H1 (cell line): ENCODE results near the gene CCDC77. TPM values are rescaled to one million over a fixed set of nuclear protein-coding genes. Genes with fewer than 3 reads are reported as not detected.

Experiments used
- CTCF ChIA-PET: fragments of 300-600 bp; sonication (Branson Sonifier 250); formaldehyde crosslinking; loops from one replicate; lab custom pipeline; 2021; ENCODE audit not compliant: partially characterized antibody; lab: Charles Lee
- POLR2A ChIA-PET: fragments of 300-600 bp; sonication (Branson Sonifier 250); formaldehyde crosslinking; loops from one replicate; lab custom pipeline; 2021; ENCODE audit warnings: inconsistent platforms; ENCODE audit not compliant: partially characterized antibody; lab: Charles Lee
- DNase-seq, 2 experiments: peaks; one replicate each; pipeline versions ENCODE4 v3.0.0 to v3.0.0-alpha.2; 2010 to 2022; ENCODE audit warnings: low spot score in 2 of 2, low read depth in 1 of 2, mixed read lengths in 1 of 2
- FAIRE-seq: peaks from 2 replicates; lab custom pipeline; 2011; peaks lifted over from hg19 to GRCh38; lab: Jason Lieb, UNC
- H2AFZ ChIP-seq: 2 replicates; pipeline ENCODE4 v1.8.1; 2012; ENCODE audit warnings: low read length, inconsistent platforms
- H2AK5ac ChIP-seq: 2 replicates; pipeline ENCODE4 v1.6.1; 2013; ENCODE audit warnings: low read depth, low read length
- H2BK120ac ChIP-seq: replicated peaks from 2 replicates; pipeline ENCODE3; 2013; ENCODE audit warnings: low read depth, low read length, inconsistent platforms
- H2BK12ac ChIP-seq: 2 replicates; pipeline ENCODE4 v1.6.1; 2013; ENCODE audit warnings: low read depth, low read length
- H2BK15ac ChIP-seq: 2 replicates; pipeline ENCODE4 v1.6.1; 2013; ENCODE audit warnings: low read length
- H2BK20ac ChIP-seq: 2 replicates; pipeline ENCODE4 v1.6.1; 2013; ENCODE audit warnings: low read length
- H2BK5ac ChIP-seq: 2 replicates; pipeline ENCODE4 v1.6.1; 2013; ENCODE audit warnings: low read depth, low read length
- H3K14ac ChIP-seq: 2 replicates; pipeline ENCODE4 v1.6.1; 2013; ENCODE audit warnings: inconsistent platforms; ENCODE audit not compliant: insufficient read length
- H3K18ac ChIP-seq: 2 replicates; pipeline ENCODE4 v1.6.1; 2013; ENCODE audit warnings: low read length; ENCODE audit errors: extremely low read depth
- H3K23ac ChIP-seq: 2 replicates; pipeline ENCODE4 v1.6.1; 2013; ENCODE audit warnings: inconsistent platforms; ENCODE audit not compliant: insufficient read length
- H3K23me2 ChIP-seq: 2 replicates; pipeline ENCODE4 v1.6.1; 2013; ENCODE audit warnings: low read depth, low read length
- H3K27ac ChIP-seq: 2 replicates; pipeline ENCODE4 v1.6.1; 2011; ENCODE audit warnings: low read depth, low read length, inconsistent platforms
- H3K27me3 ChIP-seq, 4 experiments: replicated peaks in 1 of 4; 1 replicate in 1 of 4; 2 replicates in 3 of 4; pipeline versions ENCODE4 v1.6.1 to v1.8.1; 2011 to 2013; ENCODE audit warnings: low read length in 3 of 4, mild to moderate bottlenecking in 3 of 4, inconsistent platforms in 2 of 4, mixed read lengths in 2 of 4, moderate library complexity in 1 of 4; ENCODE audit not compliant: control insufficient read depth in 3 of 4, insufficient read depth in 3 of 4; ENCODE audit errors: extremely low read depth in 1 of 4
- H3K36me3 ChIP-seq, 4 experiments: 2 replicates each; pipeline versions ENCODE4 v1.6.1 to v1.8.1; 2011 to 2013; ENCODE audit warnings: mild to moderate bottlenecking in 4 of 4, low read length in 3 of 4, moderate library complexity in 2 of 4, control low read depth in 1 of 4, inconsistent platforms in 1 of 4; ENCODE audit not compliant: insufficient read depth in 4 of 4, control insufficient read depth in 2 of 4
- H3K4ac ChIP-seq: replicated peaks from 2 replicates; pipeline ENCODE3; 2013; ENCODE audit warnings: low read length, low read depth, mixed read lengths, inconsistent platforms; ENCODE audit not compliant: insufficient read length
- H3K4me1 ChIP-seq, 4 experiments: replicated peaks in 1 of 4; 1 replicate in 1 of 4; 2 replicates in 3 of 4; pipeline versions ENCODE4 v1.6.1 to v1.8.1; 2011 to 2013; ENCODE audit warnings: low read length in 3 of 4, inconsistent platforms in 2 of 4, mixed read lengths in 1 of 4; ENCODE audit not compliant: insufficient read depth in 4 of 4, control insufficient read depth in 3 of 4
- H3K4me2 ChIP-seq, 2 experiments: 2 replicates each; pipeline versions ENCODE4 v1.6.1 to v1.8.1; 2011 to 2013; ENCODE audit warnings: low read depth in 2 of 2, low read length in 2 of 2, control low read depth in 1 of 2, inconsistent platforms in 1 of 2, mild to moderate bottlenecking in 1 of 2; ENCODE audit not compliant: insufficient read depth in 1 of 2
- H3K4me3 ChIP-seq, 4 experiments: fragments of 200-600, 300-600 bp in 1 of 4; sonication (generic), shearing (Covaris generic), sonication (Bioruptor Twin) in 1 of 4; 2 replicates each; pipeline versions ENCODE4 v1.5.1 to v1.8.1; 2011 to 2016; ENCODE audit warnings: low read length in 4 of 4, low read depth in 3 of 4, control low read depth in 2 of 4, inconsistent platforms in 2 of 4, mild to moderate bottlenecking in 2 of 4, mixed read lengths in 1 of 4, moderate library complexity in 1 of 4; ENCODE audit not compliant: insufficient read depth in 2 of 4; ENCODE audit errors: extremely low read depth in 1 of 4
- H3K56ac ChIP-seq: replicated peaks from 2 replicates; pipeline ENCODE3; 2013; ENCODE audit warnings: low read depth, mild to moderate bottlenecking, mixed read lengths, low read length, inconsistent platforms; ENCODE audit not compliant: insufficient read length
- H3K79me1 ChIP-seq: 2 replicates; pipeline ENCODE4 v1.6.1; 2013; ENCODE audit warnings: low read depth, low read length, control low read depth
- H3K79me2 ChIP-seq, 2 experiments: 2 replicates each; pipeline versions ENCODE4 v1.6.1 to v1.8.1; 2012 to 2013; ENCODE audit warnings: low read length in 2 of 2, mild to moderate bottlenecking in 2 of 2, inconsistent platforms in 1 of 2; ENCODE audit not compliant: insufficient read depth in 2 of 2, control insufficient read depth in 1 of 2
- H3K9ac ChIP-seq, 4 experiments: replicated peaks in 1 of 4; 1 replicate in 1 of 4; 2 replicates in 3 of 4; pipeline versions ENCODE4 v1.6.1 to v1.8.1; 2011 to 2013; ENCODE audit warnings: low read depth in 3 of 4, low read length in 3 of 4, control low read depth in 2 of 4, mild to moderate bottlenecking in 2 of 4, moderate library complexity in 2 of 4, inconsistent platforms in 1 of 4; ENCODE audit errors: extremely low read depth in 1 of 4
- H3K9me3 ChIP-seq, 2 experiments: 2 replicates each; pipeline versions ENCODE4 v1.6.1 to v1.8.1; 2012 to 2013; ENCODE audit warnings: mild to moderate bottlenecking in 2 of 2, moderate library complexity in 2 of 2, control low read depth in 1 of 2, inconsistent platforms in 1 of 2, low read depth in 1 of 2, low read length in 1 of 2, mixed read lengths in 1 of 2; ENCODE audit not compliant: insufficient read depth in 2 of 2
- H4K20me1 ChIP-seq, 2 experiments: replicated peaks in 1 of 2; 2 replicates each; pipeline versions ENCODE3 to v1.8.1; 2011 to 2013; ENCODE audit warnings: inconsistent platforms in 2 of 2, low read length in 2 of 2, mild to moderate bottlenecking in 1 of 2; ENCODE audit not compliant: insufficient read depth in 2 of 2, control insufficient read depth in 1 of 2
- H4K5ac ChIP-seq: 2 replicates; pipeline ENCODE4 v1.6.1; 2013; ENCODE audit warnings: low read length, low read depth, mixed read lengths, inconsistent platforms; ENCODE audit not compliant: insufficient read length
- H4K8ac ChIP-seq: 2 replicates; pipeline ENCODE4 v1.8.0; 2013; ENCODE audit warnings: mild to moderate bottlenecking, moderate library complexity, low read length, inconsistent platforms; ENCODE audit not compliant: insufficient read depth; ENCODE audit errors: extremely low read depth
- H4K91ac ChIP-seq: replicated peaks from 2 replicates; pipeline ENCODE3; 2013; ENCODE audit warnings: low read length, mixed read lengths, inconsistent platforms; ENCODE audit not compliant: insufficient read length
- FOSL1 ChIP-seq: IDR thresholded peaks from 2 replicates; pipeline ENCODE4 v1.6.1; 2011; ENCODE audit warnings: mild to moderate bottlenecking, low read depth, low read length, moderate library complexity; ENCODE audit not compliant: insufficient read depth
- WGBS, 2 experiments: shearing (Covaris generic) in 1 of 2; methylation state at CpG; one replicate each; pipeline versions ENCODE4 v1.1.6 to v1.1.7; 2013 to 2015; ENCODE audit warnings: low lambda C conversion rate in 2 of 2, mixed read lengths in 2 of 2, inconsistent platforms in 1 of 2, low coverage in 1 of 2, missing lambda C conversion rate in 1 of 2; ENCODE audit not compliant: insufficient replicate concordance in 2 of 2, insufficient coverage in 1 of 2, insufficient read length in 1 of 2; ENCODE audit errors: extremely low coverage in 1 of 2, missing lambda C conversion rate in 1 of 2; 5-methylcytosine and 5-hydroxymethylcytosine counted together
- polyA plus RNA-seq, 7 experiments: library from polyadenylated mRNA; depleted of rRNA in 3 of 7; stranded (reverse) in 5 of 7; unstranded in 2 of 7; fragments of >200 nt in 5 of 7; fragments of 200-250 nt in 2 of 7; gene quantifications; 1 replicate in 5 of 7; 2 replicates in 1 of 7; 4 replicates in 1 of 7; pipeline versions ENCODE4 v1.2.1 to v1.2.3, GENCODE V29; 2011 to 2013; ENCODE audit warnings: missing spikeins in 2 of 7, mixed read lengths in 2 of 7
- total RNA-seq: library from RNA; stranded (reverse); fragmentation: NEBNext Ultra II Directional; extraction: Animal tissue kit (Norgen Biotek cat#: 25700); gene quantifications from 2 replicates; pipeline ENCODE4 v1.2.1, GENCODE V29; 2021

CCDC77 gene
- total and polyA plus RNA-seq, 2 of the 8 experiments (the other 6 are each of a cell fraction or from before 2014, with no cell fraction given): 10.3 to 30.4 TPM

DNA sequence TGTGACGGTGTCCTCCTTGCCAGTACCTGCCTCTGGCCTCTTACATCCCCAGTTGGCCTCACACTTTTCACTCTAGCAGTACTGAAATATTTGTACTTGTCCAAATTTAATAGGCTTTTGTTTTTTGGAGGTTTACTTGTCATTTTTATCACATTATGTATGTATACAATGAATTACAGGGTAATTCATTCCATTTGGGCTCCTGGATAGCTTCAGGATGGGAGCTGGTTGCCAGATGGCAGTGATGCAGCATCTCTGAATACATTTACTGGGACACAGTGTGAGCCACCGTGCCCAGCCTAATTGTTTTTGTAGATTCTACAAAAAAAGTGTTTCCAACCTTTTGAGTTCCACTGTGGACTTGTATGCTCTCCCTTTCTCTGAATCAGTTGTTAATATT, 13.4 kb downstream of the CCDC77 start:
- H3K4me3 ChIP-seq: no peak overlapping the region
- no peaks in the 10 kb centered on the region for H3K79me2 ChIP-seq
- H2AK5ac ChIP-seq: no peak overlapping the region
- no peak overlapping the region for H2BK15ac ChIP-seq
- H4K5ac ChIP-seq: no peak overlapping the region
- no peak overlapping the region for H3K14ac ChIP-seq
- H3K27ac ChIP-seq: no peak overlapping the region
- no peak overlapping the region for H3K4ac ChIP-seq
- H4K20me1 ChIP-seq: peaks cover 2 to 3% of the 10 kb centered on the region in 2 experiments
- WGBS, 2 experiments: 100% methylated on average over 2 of the region's 2 CpGs; no CpG with 5 or more reads in 1 of the 2 experiments
- no peak overlapping the region for H4K8ac ChIP-seq
- peaks cover 30 to 73% (median 57%) of the 10 kb centered on the region in 4 experiments for H3K36me3 ChIP-seq
- FAIRE-seq: no peak
- no peak for DNase-seq
- no peak overlapping the region for H3K23ac ChIP-seq
- no peak overlapping the region for H2BK12ac ChIP-seq
- H2BK20ac ChIP-seq: no peak overlapping the region; the same call in 1 of the 2 replicates
- no peaks in the 10 kb centered on the region for H3K27me3 ChIP-seq
- no peak overlapping the region for H3K18ac ChIP-seq
- no peak for TF ChIP-seq FOSL1
- H3K23me2 ChIP-seq: no peaks in the 10 kb centered on the region; the same call in 1 of the 2 replicates
- H3K79me1 ChIP-seq: no peaks in the 10 kb centered on the region
- H2BK120ac ChIP-seq: no peak overlapping the region
- H3K56ac ChIP-seq: no peak overlapping the region
- no peak overlapping the region for H3K4me2 ChIP-seq
- CTCF ChIA-PET: no interaction called here
- H2BK5ac ChIP-seq: no peak overlapping the region
- POLR2A ChIA-PET: interaction anchor here (1.6 kb wide), 1 partner anchor 16 kb away, joined by 3 read pairs; no protein-coding TSS in a partner anchor
- no peaks in the 10 kb centered on the region for H3K4me1 ChIP-seq
- H3K9me3 ChIP-seq: no peaks in the 10 kb centered on the region
- H3K9ac ChIP-seq: no peak overlapping the region
- H2AFZ ChIP-seq: no peak overlapping the region
- H4K91ac ChIP-seq: no peak overlapping the region
